Mucosa of descending colon (tissue), 3 donors: ENCODE data around the gene CAMKMT. TPM values are rescaled to one million over a fixed set of nuclear protein-coding genes. Genes with fewer than 3 reads are reported as not detected.

Source experiments
- ATAC-seq: fragments of 200-7000 bp; cut with Tn5 transposase; one replicate; pipeline ENCODE4 v1.9.1; 2020; ENCODE audit warnings: mild to moderate bottlenecking, moderate library complexity
- DNase-seq, 3 donors: peaks; one replicate each; pipeline ENCODE4 v3.0.0-alpha.2; 2020
- H3K36me3 ChIP-seq: fragments of 200-600 bp; one replicate; pipeline ENCODE4 v1.8.0; 2021; ENCODE audit warnings: low read depth, mild to moderate bottlenecking
- H3K4me1 ChIP-seq: fragments of 200-600 bp; one replicate; pipeline ENCODE4 v1.8.0; 2021; ENCODE audit warnings: low read depth, mild to moderate bottlenecking
- H3K4me3 ChIP-seq: fragments of 200-600 bp; one replicate; pipeline ENCODE4 v1.8.0; 2021; ENCODE audit warnings: mild to moderate bottlenecking
- H3K9me3 ChIP-seq: fragments of 200-600 bp; one replicate; pipeline ENCODE4 v1.8.0; 2021; ENCODE audit warnings: mild to moderate bottlenecking
- intact Hi-C, 2 donors: fragments of 100-400 bp; cut with DNase I in 1 of 2; cut with micrococcal nuclease in 1 of 2; formaldehyde crosslinking; loops; one replicate each; pipeline versions ENCODE4 v1.11.0 to v1.11.1; 2022; cut with DNase I, micrococcal nuclease
- total RNA-seq, 3 donors: library from RNA; stranded (reverse); fragmentation: NEBNext Ultra II Directional in 2 of 3; extraction: Animal tissue kit (Norgen Biotek cat#: 25700) in 2 of 3; gene quantifications; one replicate each; pipeline versions ENCODE4 v1.2.1 to v1.2.4, GENCODE V29; 2021 to 2023
- TF ChIP-seq, protein P1 (sequence below): fragments of 200-600 bp; IDR thresholded peaks from one replicate; pipeline ENCODE4 v1.8.0; 2022; ENCODE audit warnings: antibody characterized with exemption, mild to moderate bottlenecking
- donor health status: DM: no; HTN: no; CAD: no; lungs with moderate emphysema.
- donor health status: DM: no; HTN: no; CAD: no.
- donor health status: DM: no; HTN: yes; CAD: no.

Gene CAMKMT
- total RNA-seq, 3 donors from 2014 or later: 13.2 to 16.0 (median 14.1) TPM

DNA sequence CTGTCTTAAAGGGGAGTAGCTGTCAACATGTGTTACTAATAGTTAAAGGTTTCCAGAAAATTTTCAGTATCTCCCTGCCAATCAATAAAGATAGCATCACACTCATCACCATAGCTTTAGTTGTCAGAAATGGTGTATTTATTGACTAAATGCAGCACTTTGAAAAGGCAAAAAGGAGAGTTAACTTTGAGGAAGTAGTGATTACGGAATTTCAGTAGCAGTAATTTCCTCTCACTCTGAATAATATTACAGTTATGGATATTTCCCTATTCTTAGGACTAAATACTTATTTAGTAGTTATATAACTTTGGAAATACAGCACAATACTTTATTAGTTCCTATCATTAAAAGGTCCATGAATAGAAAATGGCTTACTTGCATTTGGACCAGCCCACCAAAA lies 250.5 kb downstream of the CAMKMT start:
- ATAC-seq (no peak), DNase-seq (no peak)
- Histone ChIP-seq H3K4me3 (no peak overlapping the region), H3K4me1 (no peaks in the 10 kb centered on the region), H3K36me3 (no peaks in the 10 kb centered on the region), H3K9me3 (no peaks in the 10 kb centered on the region)
- TF ChIP-seq, protein P1, sequence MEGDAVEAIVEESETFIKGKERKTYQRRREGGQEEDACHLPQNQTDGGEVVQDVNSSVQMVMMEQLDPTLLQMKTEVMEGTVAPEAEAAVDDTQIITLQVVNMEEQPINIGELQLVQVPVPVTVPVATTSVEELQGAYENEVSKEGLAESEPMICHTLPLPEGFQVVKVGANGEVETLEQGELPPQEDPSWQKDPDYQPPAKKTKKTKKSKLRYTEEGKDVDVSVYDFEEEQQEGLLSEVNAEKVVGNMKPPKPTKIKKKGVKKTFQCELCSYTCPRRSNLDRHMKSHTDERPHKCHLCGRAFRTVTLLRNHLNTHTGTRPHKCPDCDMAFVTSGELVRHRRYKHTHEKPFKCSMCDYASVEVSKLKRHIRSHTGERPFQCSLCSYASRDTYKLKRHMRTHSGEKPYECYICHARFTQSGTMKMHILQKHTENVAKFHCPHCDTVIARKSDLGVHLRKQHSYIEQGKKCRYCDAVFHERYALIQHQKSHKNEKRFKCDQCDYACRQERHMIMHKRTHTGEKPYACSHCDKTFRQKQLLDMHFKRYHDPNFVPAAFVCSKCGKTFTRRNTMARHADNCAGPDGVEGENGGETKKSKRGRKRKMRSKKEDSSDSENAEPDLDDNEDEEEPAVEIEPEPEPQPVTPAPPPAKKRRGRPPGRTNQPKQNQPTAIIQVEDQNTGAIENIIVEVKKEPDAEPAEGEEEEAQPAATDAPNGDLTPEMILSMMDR: no peak
- intact Hi-C loops: no loop called here

DNA sequence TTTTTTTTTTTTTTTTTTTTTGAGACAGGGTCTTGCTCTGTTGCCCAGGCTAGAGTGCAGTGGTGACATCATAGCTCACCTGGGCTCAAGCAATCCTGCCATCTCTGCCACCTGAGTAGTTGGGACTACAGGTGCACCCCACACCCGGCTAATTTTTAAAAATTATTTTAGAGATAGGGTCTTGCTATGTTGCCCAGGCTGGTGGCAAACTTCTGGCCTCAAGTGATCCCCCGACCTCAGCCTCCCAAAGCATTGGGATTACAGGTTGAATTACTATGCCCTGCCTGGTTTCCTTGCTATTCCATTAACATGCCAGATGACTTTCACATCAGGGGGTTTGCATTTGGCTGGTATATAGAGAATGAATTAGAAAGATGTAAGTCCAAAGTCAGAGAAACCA lies 253.2 kb downstream of the CAMKMT start:
- intact Hi-C loops: no loop called here

DNA sequence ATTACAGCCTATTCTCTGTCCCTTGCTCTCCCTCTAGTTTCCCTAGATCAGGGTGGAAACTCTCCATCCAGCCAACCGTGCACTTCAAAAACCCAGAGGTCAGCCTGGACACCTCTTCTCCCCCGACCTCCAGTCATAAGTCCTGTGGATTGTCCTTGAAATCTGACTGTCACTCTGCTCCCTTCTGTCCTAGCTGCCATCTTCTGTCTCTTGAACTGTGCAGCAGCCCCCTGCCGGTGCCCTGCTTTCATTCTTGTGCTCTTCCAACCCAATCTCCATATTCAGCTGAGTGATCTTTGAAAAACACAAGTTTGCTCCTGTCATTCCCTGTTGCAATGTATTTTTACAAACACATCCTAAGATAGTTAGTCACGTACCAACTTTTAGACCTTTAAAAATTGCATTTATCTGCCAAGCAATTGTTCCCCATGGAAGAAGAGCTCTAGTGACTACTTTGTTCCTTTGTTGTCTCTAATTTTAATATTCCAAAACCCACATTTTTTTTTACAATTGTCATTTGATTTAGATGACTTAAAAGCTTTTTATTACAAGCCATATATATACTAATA lies 254.3 kb downstream of the CAMKMT start:
- no peak for DNase-seq
- Histone ChIP-seq H3K36me3 (no peaks in the 10 kb centered on the region), H3K4me1 (no peaks in the 10 kb centered on the region), H3K4me3 (no peak overlapping the region), H3K9me3 (no peaks in the 10 kb centered on the region)
- intact Hi-C loops: no loop called here
- ATAC-seq: no peak
- TF ChIP-seq, protein P1: no peak

More for the DNA sequence above, 253.2 kb downstream of the CAMKMT start:
- no peak for DNase-seq
- no peaks in the 10 kb centered on the region for H3K4me1 ChIP-seq
- no peak overlapping the region for H3K4me3 ChIP-seq
- ATAC-seq: no peak
- no peaks in the 10 kb centered on the region for H3K36me3 ChIP-seq
- H3K9me3 ChIP-seq: no peaks in the 10 kb centered on the region
- TF ChIP-seq, protein P1: no peak

DNA sequence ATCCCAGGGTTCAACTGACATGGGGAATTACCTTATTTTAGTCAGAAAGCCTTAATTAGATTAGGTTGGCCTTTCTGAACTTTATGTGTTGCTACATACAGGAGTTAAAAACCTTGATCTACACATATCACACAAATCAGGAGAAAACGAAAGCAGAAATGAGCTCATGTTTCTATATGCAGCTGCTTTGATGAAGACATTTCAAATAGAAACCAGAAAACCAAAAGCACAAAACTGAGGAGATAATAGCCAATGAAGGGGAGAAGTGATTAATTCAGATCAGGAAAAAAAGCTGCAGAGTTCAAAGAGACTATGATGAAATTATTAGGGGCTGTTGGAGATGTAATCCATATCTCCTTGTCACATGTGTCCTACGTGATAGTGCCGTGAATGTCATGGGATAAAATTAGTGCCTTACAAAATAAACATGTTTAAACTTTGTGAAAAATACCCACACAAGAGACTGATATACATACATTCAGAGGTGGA lies 255.0 kb downstream of the CAMKMT start:
- intact Hi-C loops: no loop called here
- Histone ChIP-seq H3K4me1 (no peaks in the 10 kb centered on the region), H3K9me3 (no peaks in the 10 kb centered on the region), H3K36me3 (no peaks in the 10 kb centered on the region), H3K4me3 (no peak overlapping the region)
- DNase-seq: no peak
- TF ChIP-seq, protein P1: no peak
- ATAC-seq: no peak

DNA sequence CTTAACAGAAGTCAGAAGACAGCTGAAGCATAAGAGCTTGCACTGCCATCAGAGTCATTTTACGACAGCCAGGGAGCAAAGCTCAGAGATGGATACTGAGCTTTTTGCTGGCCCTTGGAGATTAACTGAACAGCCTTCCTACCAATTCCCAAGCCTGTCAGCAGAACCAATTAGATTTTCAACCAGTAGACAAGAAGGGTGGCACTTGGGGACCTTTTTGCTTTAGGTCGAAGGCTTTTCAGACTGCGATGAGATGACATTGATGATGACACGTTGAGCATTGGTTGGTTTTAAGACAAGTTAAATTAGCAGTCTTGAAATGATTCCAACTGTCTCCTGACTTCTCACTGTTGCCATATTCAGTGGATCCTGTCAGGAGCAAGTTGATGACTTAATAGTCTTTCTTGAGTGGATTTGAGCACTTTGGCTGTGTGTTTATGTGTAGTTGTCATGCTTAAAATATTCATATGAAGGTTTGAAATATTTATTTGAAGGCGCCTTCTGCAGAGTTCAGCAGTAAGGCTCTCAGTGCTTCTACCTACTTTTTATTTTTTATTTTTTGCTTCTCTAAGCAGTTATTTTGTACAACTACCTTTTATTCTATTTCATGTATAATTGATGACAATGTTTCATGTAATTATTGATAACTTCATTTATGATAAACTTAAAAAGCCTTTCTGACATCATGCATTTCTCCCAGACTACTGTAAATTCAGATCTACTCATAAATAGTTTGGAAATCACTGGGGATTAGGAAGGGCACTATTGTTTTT lies 256.7 kb downstream of the CAMKMT start:
- H3K4me3 ChIP-seq: no peak overlapping the region
- TF ChIP-seq, protein P1: no peak
- no peaks in the 10 kb centered on the region for H3K36me3 ChIP-seq
- H3K4me1 ChIP-seq: no peaks in the 10 kb centered on the region
- no peak for ATAC-seq
- H3K9me3 ChIP-seq: no peaks in the 10 kb centered on the region
- DNase-seq: no peak
- intact Hi-C loops: no loop called here
